Esophagus squamous epithelium (tissue), 5 donors: ENCODE measurements around the gene SPTLC3. TPM values are rescaled to one million over a fixed set of nuclear protein-coding genes. Genes with fewer than 3 reads are reported as not detected.

Experiments
- DNase-seq: peaks from one replicate; lab custom pipeline; 2025; lab: John Stamatoyannopoulos, UW
- H3K27ac ChIP-seq, 4 donors: fragments of 200-600 bp; sonication (generic); one replicate each; pipeline ENCODE4 v1.5.1; 2016 to 2019; ENCODE audit warnings: mild to moderate bottlenecking in 1 of 4
- H3K27me3 ChIP-seq, 4 donors: fragments of 200-600 bp; sonication (generic); 1 replicate in 3 of 4; 2 replicates in 1 of 4; pipeline versions ENCODE4 v1.5.1 to v1.6.0; 2017 to 2021; ENCODE audit warnings: antibody characterized with exemption in 1 of 4
- H3K36me3 ChIP-seq, 3 donors: fragments of 200-600 bp; sonication (generic); one replicate each; pipeline ENCODE4 v1.5.1; 2016 to 2019
- H3K4me1 ChIP-seq, 3 donors: fragments of 200-600 bp; sonication (generic); one replicate each; pipeline ENCODE4 v1.5.1; 2017 to 2019
- H3K4me3 ChIP-seq, 4 donors: fragments of 200-600 bp; sonication (generic); 1 replicate in 3 of 4; 2 replicates in 1 of 4; pipeline ENCODE4 v1.5.1; 2016 to 2019; ENCODE audit warnings: mild to moderate bottlenecking in 2 of 4, moderate library complexity in 1 of 4
- H3K9me3 ChIP-seq, 3 donors: fragments of 200-600 bp; sonication (generic); one replicate each; pipeline ENCODE4 v1.5.1; 2016 to 2019
- CTCF ChIP-seq, 6 experiments: fragments of 450-650 bp in 4 of 6; fragments of 200-600 bp in 2 of 6; sonication (generic) in 2 of 6; IDR thresholded peaks; one replicate each; pipeline ENCODE4 v1.5.1; 2016 to 2019; ENCODE audit warnings: antibody characterized with exemption in 6 of 6, mild to moderate bottlenecking in 4 of 6, moderate library complexity in 4 of 6
- POLR2A ChIP-seq, 4 donors: fragments of 450-650 bp; IDR thresholded peaks; one replicate each; pipeline ENCODE4 v1.6.1; 2017; ENCODE audit warnings: antibody characterized with exemption in 4 of 4, mild to moderate bottlenecking in 4 of 4, moderate library complexity in 3 of 4
- WGBS, 2 donors: methylation state at CpG; one replicate each; pipeline ENCODE4 v1.1.5; 2018; 5-methylcytosine and 5-hydroxymethylcytosine counted together
- intact Hi-C: fragments of 100-400 bp; cut with DNase I; formaldehyde crosslinking; loops from one replicate; pipeline ENCODE4 v1.15.0; 2022
- total RNA-seq, 4 donors: library from RNA; depleted of rRNA; stranded (reverse); fragments of >200 nt; gene quantifications; one replicate each; pipeline ENCODE4 v1.1.0, GENCODE V29; 2016
- donor health status: DM: yes; HTN: yes; CAD: no.

Gene SPTLC3
- total RNA-seq, 4 donors from 2014 or later = 6.9 to 9.1 (median 7.3) TPM

GRCh38 chr20:13092111-13092510 is 83.3 kb downstream of the SPTLC3 start:
- Histone ChIP-seq H3K4me3 (no peak overlapping the region), H3K27me3 (no peaks in the 10 kb centered on the region), H3K27ac (no peak overlapping the region), H3K9me3 (no peaks in the 10 kb centered on the region), H3K4me1 (no peaks in the 10 kb centered on the region), H3K36me3 (peaks cover 0 to 30% (median 0%) of the 10 kb centered on the region in 3 donors)
- 54 to 66% methylated on average over 2 of the region's 2 CpGs for WGBS, 2 donors
- no peak for DNase-seq
- intact Hi-C loops = no loop called here
- TF ChIP-seq CTCF (IDR thresholded peaks at IDR 0.05) (no peak), POLR2A (IDR thresholded peaks at IDR 0.05) (no peak)

- Histone ChIP-seq H3K4me3 (no peak overlapping the region), H3K27me3 (no peaks in the 10 kb centered on the region), H3K4me1 (peaks cover 0 to 13% (median 0%) of the 10 kb centered on the region in 3 donors), H3K27ac (no peak overlapping the region), H3K36me3 (peaks cover 0 to 30% (median 0%) of the 10 kb centered on the region in 3 donors), H3K9me3 (no peaks in the 10 kb centered on the region)
- 28 to 44% methylated on average over 4 of the region's 4 CpGs for WGBS, 2 donors
- DNase-seq = no peak
- intact Hi-C loops = no loop called here
- TF ChIP-seq CTCF (IDR thresholded peaks at IDR 0.05) (no peak), POLR2A (IDR thresholded peaks at IDR 0.05) (no peak)
Measured at GRCh38 chr20:13094976-13095375, 86.2 kb downstream of the SPTLC3 start.

GRCh38 chr20:13098720-13099355 is 90.1 kb downstream of the SPTLC3 start:
- 72 to 83% methylated on average over 4 of the region's 4 CpGs for WGBS, 2 donors
- peaks cover 0 to 39% (median 0%) of the 10 kb centered on the region in 3 donors for H3K4me1 ChIP-seq
- intact Hi-C loops = no loop called here

GRCh38 chr20:13099676-13100075 is 90.9 kb downstream of the SPTLC3 start:
- H3K27me3 ChIP-seq = no peaks in the 10 kb centered on the region
- TF ChIP-seq CTCF (IDR thresholded peaks at IDR 0.05) (no peak), POLR2A (IDR thresholded peaks at IDR 0.05) (no peak)
- H3K9me3 ChIP-seq = no peaks in the 10 kb centered on the region
- no peak overlapping the region for H3K4me3 ChIP-seq
- no peak for DNase-seq
- peaks cover 0 to 39% (median 0%) of the 10 kb centered on the region in 3 donors for H3K4me1 ChIP-seq
- intact Hi-C loops = loop anchor here (10.0 kb wide), 1 partner anchor 1425 kb away; no protein-coding TSS in a partner anchor
- no peak overlapping the region for H3K27ac ChIP-seq
- peaks cover 0 to 3% (median 0%) of the 10 kb centered on the region in 3 donors for H3K36me3 ChIP-seq

More at GRCh38 chr20:13098720-13099355, 90.1 kb downstream of the SPTLC3 start:
- Histone ChIP-seq H3K27me3 (no peaks in the 10 kb centered on the region), H3K9me3 (no peaks in the 10 kb centered on the region), H3K36me3 (peaks cover 0 to 11% (median 0%) of the 10 kb centered on the region in 3 donors), H3K27ac (no peak overlapping the region), H3K4me3 (no peak overlapping the region)
- DNase-seq = no peak
- TF ChIP-seq CTCF (IDR thresholded peaks at IDR 0.05) (no peak), POLR2A (IDR thresholded peaks at IDR 0.05) (no peak)

GRCh38 chr20:13101276-13101675 is 92.5 kb downstream of the SPTLC3 start:
- no peaks in the 10 kb centered on the region for H3K27me3 ChIP-seq
- intact Hi-C loops = loop anchor here (10.0 kb wide), 1 partner anchor 1426 kb away; no protein-coding TSS in a partner anchor
- no peaks in the 10 kb centered on the region for H3K36me3 ChIP-seq
- TF ChIP-seq POLR2A (IDR thresholded peaks at IDR 0.05) = no peak
- no peak for TF ChIP-seq CTCF (IDR thresholded peaks at IDR 0.05)
- DNase-seq = no peak
- no peak overlapping the region for H3K4me3 ChIP-seq
- peaks cover 0 to 46% (median 0%) of the 10 kb centered on the region in 3 donors for H3K4me1 ChIP-seq
- 74 to 100% methylated on average over 2 of the region's 2 CpGs for WGBS, 2 donors
- no peaks in the 10 kb centered on the region for H3K9me3 ChIP-seq
- H3K27ac ChIP-seq = no peak overlapping the region
